Activated CD4-positive, CD25-positive, alpha-beta regulatory T cell treated with anti-CD3 and anti-CD28 coated beads, Interleukin-2, amount 50 U/mL, for 24 hours (primary cell): ENCODE measurements around the gene CTNNAL1.
"Not testable (repeated sequence)": the region's sequence is repeated elsewhere in the genome, so short reads cannot be mapped to it uniquely, and the experiment has no call there.

ENCODE experiments used
- ATAC-seq, 2 donors: fragments of 150-1000 bp; cut with Tn5 transposase; one replicate each; pipeline ENCODE4 v1.10.0; 2021; ENCODE audit warnings: mild to moderate bottlenecking in 1 of 2, moderate library complexity in 1 of 2

Gene CTNNAL1

GRCh38 chr9:108980893-108981292 is 32.4 kb downstream of the CTNNAL1 start:
- no peak for ATAC-seq

DNA sequence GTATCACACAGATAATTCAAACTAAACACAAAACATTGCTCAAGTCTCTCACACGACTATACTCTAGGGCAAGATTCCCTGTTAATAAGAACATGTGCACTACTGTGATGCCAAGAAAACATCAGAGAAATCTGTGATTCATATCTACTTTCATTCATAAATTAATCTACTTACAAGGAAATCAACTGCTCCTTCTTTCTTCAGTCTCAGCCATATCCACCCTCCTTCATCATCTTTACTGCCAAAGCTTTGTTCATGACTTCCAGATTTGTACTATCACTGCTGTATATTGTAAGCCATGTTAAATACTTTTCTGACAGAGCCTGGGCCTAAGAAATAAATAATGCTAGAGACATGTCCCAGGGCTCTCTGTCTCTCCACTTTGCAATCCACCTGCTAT is 35.1 kb downstream of the CTNNAL1 start:
- ATAC-seq: no peak

DNA sequence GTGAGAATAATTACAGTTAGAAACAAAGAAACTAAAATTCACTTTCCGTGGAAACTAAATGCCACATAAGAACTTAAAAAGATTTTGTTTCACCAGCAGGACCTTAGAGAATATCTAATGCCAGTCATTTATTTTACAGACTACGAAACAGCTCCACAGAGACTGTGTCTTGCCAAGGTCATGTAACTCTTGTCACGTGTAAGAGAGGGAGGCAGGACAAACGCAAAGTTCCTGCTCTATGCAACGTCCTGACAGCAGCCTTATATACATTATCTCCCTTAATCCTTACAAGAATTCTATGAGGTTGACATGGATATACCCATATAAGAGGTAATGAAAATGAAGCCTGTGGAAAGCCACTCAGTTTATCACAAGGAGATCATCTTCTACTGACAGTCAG is 39.4 kb downstream of the CTNNAL1 start:
- ATAC-seq: no peak

DNA sequence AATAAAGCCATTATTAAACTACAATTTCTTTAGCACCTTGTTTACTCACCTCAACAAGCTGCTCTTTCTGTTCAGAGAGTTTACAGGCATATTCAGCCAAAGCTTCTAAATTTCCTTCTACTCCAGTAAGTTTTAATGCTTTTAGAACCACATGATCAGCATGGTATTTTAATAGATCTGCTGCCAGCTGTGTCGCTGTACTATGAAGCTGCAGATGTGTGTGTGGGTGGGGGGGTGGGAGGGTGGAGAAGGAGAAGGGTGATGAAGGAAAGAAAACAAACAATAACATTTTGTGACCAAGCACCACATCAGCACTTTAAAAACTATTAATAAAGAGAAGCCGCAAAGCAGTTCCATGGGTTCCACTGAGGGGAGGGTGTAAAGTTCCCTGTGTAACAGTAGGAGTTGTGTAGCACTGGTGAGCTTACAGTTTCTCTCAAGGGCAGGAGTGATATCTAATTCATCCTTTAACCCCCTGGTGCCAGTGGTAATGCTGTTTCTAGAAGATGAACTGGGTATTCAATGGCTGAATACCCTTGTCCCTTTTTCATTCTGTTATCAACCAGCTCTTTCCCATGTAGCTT is 40.6 kb downstream of the CTNNAL1 start:
- ATAC-seq: no peak

DNA sequence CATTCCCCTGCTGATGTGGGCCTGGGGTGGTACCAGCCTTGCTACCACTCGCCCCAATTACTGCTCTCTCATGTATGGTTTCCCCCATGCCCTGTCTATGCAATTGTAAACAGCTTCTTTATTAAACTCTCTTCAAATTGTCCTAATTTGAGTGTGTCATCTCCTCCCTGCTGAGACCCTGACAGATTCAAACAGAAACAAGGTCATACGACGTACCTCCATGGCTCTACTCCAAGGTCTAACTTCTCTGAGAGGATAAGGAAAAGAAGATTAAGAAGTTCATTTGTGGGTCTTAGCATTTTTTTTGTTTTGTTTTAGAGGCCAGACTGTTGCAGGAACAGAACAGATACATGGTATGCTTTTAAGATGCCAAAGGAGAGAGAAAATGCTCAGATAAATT is 41.1 kb downstream of the CTNNAL1 start:
- ATAC-seq: no peak

DNA sequence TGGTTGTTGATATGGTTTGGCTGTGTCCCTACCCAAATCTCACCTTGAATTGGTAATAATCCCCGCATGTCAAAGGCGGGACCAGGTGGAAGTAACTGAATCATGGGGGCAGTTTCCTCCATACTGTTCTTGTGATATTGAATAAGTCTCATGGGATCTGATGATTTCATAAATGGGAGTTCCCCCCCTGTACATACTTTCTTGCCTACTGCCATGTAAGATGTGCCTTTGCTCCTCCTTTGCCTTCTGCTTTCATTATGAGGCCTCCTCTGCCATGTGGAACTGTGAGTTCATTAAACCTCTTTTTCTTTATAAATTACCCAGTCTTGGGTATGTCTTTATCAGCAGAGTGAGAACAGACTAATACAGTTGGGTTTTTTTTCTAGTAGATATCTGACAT is 41.9 kb downstream of the CTNNAL1 start:
- not testable (repeated sequence) for ATAC-seq

DNA sequence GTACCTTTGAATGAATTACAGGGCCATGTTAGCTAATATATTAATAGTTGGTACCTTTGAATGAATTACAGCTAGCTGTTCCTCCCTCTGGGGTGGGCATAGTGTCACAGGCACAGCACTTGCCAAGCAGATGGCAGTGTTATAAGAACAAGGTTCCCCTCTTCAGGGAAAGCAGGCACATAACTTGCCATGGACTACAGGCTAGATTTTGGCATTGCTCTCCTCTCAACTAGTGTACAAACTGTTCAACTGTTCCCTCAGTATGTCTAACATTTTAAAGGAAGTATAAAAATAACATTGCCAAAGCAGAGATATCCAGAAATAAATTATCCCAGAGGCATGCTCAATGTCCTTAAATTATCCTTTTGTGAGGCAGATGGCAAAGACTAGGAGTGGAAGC is 45.4 kb downstream of the CTNNAL1 start:
- no peak for ATAC-seq

- ATAC-seq: no peak
Observed at GRCh38 chr9:108963459-108964143, 49.7 kb downstream of the CTNNAL1 start.

GRCh38 chr9:108961151-108961550 is 52.1 kb downstream of the CTNNAL1 start:
- no peak for ATAC-seq

- ATAC-seq: no peak
Observed at GRCh38 chr9:108960331-108960730, 53.0 kb downstream of the CTNNAL1 start.

GRCh38 chr9:108956631-108957026 is 56.7 kb downstream of the CTNNAL1 start:
- ATAC-seq: peak; percentile 62 to 84

- ATAC-seq: no peak
Observed at GRCh38 chr9:108956022-108956630, 57.2 kb downstream of the CTNNAL1 start.

DNA sequence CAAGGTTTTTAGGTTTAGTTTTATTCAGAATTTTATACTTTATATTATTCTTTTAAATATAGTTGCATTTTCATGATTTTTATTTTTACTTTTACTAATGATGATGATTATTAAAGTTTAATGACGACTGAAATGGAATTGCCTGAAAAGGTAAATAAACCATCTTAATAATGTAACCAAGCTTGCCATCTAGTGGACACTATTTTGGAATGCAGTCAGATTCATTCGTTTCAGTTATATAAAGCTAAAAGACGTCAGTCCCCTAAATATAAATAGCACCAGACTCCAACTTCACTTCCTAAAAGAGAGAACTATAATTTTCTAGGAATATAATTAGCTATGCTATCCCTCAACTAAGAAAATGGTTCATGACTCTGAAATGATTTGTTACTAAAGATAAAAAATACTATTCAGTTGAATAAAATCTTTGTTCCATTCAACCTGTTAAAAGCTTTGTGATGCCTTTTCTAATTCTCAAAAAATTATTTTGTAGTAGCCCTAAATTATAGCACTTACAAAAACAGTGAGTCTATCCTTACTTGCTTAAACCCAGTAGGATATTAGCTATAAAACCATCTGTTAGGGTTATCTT is 59.2 kb downstream of the CTNNAL1 start:
- ATAC-seq: no peak

DNA sequence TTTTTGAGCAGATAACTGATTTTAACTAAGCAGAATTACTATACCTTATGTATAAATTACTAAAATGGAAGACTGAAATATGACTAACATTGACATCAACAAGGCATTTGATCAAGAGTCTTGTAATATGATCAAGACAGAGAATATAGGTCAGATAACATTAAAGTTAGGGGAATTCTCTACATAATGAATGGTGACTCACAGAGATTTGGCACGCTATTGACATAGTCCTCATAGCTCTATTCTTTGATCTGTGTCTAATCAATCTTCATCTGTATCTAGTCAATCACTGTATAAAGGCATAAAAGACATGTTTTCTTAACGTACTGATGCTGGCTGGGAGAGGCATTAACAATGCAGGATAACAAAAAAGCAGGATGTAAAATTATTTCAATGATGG is 61.7 kb downstream of the CTNNAL1 start:
- ATAC-seq: peak; percentile 94 to 98

DNA sequence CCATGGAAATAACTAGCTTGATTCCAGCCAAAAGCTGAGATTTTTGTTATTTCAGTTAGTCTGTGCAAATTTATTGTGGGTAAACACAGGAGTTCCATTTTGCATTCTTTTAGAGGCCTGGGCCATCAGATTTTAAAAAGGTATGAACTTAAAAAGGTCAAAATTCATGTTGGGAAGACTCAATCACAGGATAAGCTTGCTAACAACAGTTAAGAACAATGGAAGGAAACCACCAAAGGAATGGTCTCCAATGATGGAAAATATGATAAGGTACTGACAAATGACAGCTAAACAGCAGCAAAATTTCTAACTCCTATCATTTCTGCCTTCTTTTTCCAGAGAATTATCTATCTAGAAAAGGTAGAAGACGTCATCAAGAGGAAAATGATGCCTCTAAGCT is 63.1 kb downstream of the CTNNAL1 start:
- no peak for ATAC-seq

GRCh38 chr9:108939975-108940374 is 73.3 kb downstream of the CTNNAL1 start:
- no peak for ATAC-seq

GRCh38 chr9:108937561-108938305 is 75.6 kb downstream of the CTNNAL1 start:
- ATAC-seq: no peak

GRCh38 chr9:108934323-108934893 is 78.9 kb downstream of the CTNNAL1 start, which contains the start of gene ABITRAM:
TSS of gene ABITRAM (plus strand) at chr9:108934400. CDS start at chr9:108934487, 87 bp downstream.
- ATAC-seq: peak; percentile 83 to 84

GRCh38 chr9:108933718-108934322 is 79.5 kb downstream of the CTNNAL1 start, which contains the start of gene ELP1:
TSS of gene ELP1 (minus strand) at chr9:108934124. CDS start at chr9:108931146, 2,978 bp downstream.
- peak; percentile 86 for ATAC-seq

GRCh38 chr9:108933231-108933717 is 80.0 kb downstream of the CTNNAL1 start:
- ATAC-seq: no peak

DNA sequence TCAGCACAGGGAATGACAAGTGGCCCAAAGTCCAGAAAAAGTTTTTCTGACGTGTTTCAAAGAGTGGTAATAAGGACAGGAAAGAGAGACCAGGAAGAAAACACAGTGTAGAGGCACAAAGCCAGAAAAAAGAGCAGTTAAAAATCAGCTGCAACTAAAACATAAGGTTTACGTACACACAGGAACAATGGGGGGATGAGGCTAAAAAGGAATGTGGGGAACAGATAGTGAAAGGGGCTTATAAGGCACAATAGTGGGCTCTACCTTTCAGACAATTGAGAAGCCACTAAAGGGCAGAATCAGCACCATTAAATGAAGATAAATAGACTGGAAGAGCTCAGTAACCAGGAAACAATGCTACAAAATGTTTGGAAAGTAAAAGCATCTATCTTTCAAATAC is 84.9 kb downstream of the CTNNAL1 start:
- ATAC-seq: no peak

- ATAC-seq: no peak
Observed at GRCh38 chr9:108924466-108924865, 88.8 kb downstream of the CTNNAL1 start.
